Breast epithelium (tissue), 4 donors: Measurements from ENCODE around the gene NTMT2. TPM values are rescaled to one million over a fixed set of nuclear protein-coding genes. Genes with fewer than 3 reads are reported as not detected.
A peak's percentile ranks its signal among the peaks of the same experiment; 100 is the strongest.

ENCODE experiments used
- DNase-seq, 2 donors: peaks; one replicate each; pipeline ENCODE4 v3.0.0-alpha.2; 2019; ENCODE audit warnings: low spot score in 2 of 2
- H3K27ac ChIP-seq, 2 donors: fragments of 200-600 bp; sonication (generic) in 1 of 2; one replicate each; pipeline ENCODE4 v1.5.1; 2016 to 2019; ENCODE audit warnings: mild to moderate bottlenecking in 1 of 2
- H3K27me3 ChIP-seq, 2 donors: fragments of 200-600 bp; sonication (generic) in 1 of 2; one replicate each; pipeline versions ENCODE4 v1.5.1 to v1.6.0; 2017 to 2019; ENCODE audit warnings: control low read depth in 1 of 2, mild to moderate bottlenecking in 1 of 2
- H3K36me3 ChIP-seq: fragments of 200-600 bp; one replicate; pipeline ENCODE4 v1.5.1; 2019
- H3K4me1 ChIP-seq, 2 donors: fragments of 200-600 bp; sonication (generic); one replicate each; pipeline ENCODE4 v1.5.1; 2016 to 2019; ENCODE audit warnings: control low read depth in 1 of 2
- H3K4me3 ChIP-seq, 3 donors: fragments of 200-600 bp; sonication (generic); 1 replicate in 2 of 3; 2 replicates in 1 of 3; pipeline ENCODE4 v1.5.1; 2016 to 2019; ENCODE audit warnings: mild to moderate bottlenecking in 3 of 3, moderate library complexity in 2 of 3
- H3K9me3 ChIP-seq, 2 donors: fragments of 200-600 bp; sonication (generic) in 1 of 2; one replicate each; pipeline ENCODE4 v1.5.1; 2016 to 2019; ENCODE audit warnings: control low read depth in 1 of 2
- POLR2A ChIP-seq: fragments of 450-650 bp; IDR thresholded peaks from one replicate; pipeline ENCODE4 v1.6.1; 2016; ENCODE audit warnings: antibody characterized with exemption, mild to moderate bottlenecking, moderate library complexity
- POLR2AphosphoS5 ChIP-seq, 3 donors: sonication (generic); formaldehyde crosslinking; IDR thresholded peaks; one replicate each; pipeline ENCODE4 v1.6.1; 2017; ENCODE audit warnings: antibody characterized with exemption in 3 of 3
- intact Hi-C: fragments of 100-400 bp; cut with DNase I; formaldehyde crosslinking; loops from one replicate; pipeline ENCODE4 v1.15.1; 2023; ENCODE audit warnings: low total_unique reads
- total RNA-seq, 3 donors: library from RNA; depleted of rRNA; stranded (reverse); fragments of >200 nt; gene quantifications; one replicate each; pipeline ENCODE4 v1.1.0, GENCODE V29; 2016
- TF ChIP-seq, protein P1 (sequence below), 3 donors: fragments of 450-650 bp; IDR thresholded peaks; one replicate each; pipeline ENCODE4 v1.5.1; 2016 to 2017; ENCODE audit warnings: antibody characterized with exemption in 3 of 3, mild to moderate bottlenecking in 3 of 3, moderate library complexity in 3 of 3

The NTMT2 gene
- total RNA-seq, 3 donors from 2014 or later = not detected

DNA sequence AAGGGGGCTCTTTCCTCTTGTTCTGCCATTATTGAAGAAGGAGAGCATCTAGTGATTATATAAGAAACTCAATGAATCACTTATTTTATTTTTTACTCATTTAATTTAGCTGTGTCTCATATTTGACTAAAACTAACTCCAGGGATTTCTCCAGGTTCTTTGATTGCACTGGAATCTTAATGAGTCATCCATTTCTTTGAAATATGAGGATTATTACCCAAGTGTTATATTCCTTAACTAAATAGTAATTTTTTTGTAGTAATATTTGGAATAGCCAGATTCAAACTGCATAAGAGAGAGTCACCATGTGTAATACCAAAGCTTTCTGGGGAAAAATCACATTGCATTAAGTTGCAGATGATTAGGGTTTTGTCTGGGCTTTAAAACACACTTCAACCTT is 59.5 kb downstream of the NTMT2 start:
- DNase-seq = no peak
- H3K9me3 ChIP-seq = peaks cover 0 to 5% of the 10 kb centered on the region in 2 donors
- no peaks in the 10 kb centered on the region for H3K36me3 ChIP-seq
- H3K4me1 ChIP-seq = no peaks in the 10 kb centered on the region
- TF ChIP-seq POLR2A (no peak), POLR2AphosphoS5 (IDR thresholded peaks at IDR 0.05) (no peak)
- TF ChIP-seq, protein P1, sequence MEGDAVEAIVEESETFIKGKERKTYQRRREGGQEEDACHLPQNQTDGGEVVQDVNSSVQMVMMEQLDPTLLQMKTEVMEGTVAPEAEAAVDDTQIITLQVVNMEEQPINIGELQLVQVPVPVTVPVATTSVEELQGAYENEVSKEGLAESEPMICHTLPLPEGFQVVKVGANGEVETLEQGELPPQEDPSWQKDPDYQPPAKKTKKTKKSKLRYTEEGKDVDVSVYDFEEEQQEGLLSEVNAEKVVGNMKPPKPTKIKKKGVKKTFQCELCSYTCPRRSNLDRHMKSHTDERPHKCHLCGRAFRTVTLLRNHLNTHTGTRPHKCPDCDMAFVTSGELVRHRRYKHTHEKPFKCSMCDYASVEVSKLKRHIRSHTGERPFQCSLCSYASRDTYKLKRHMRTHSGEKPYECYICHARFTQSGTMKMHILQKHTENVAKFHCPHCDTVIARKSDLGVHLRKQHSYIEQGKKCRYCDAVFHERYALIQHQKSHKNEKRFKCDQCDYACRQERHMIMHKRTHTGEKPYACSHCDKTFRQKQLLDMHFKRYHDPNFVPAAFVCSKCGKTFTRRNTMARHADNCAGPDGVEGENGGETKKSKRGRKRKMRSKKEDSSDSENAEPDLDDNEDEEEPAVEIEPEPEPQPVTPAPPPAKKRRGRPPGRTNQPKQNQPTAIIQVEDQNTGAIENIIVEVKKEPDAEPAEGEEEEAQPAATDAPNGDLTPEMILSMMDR (IDR thresholded peaks at IDR 0.05) = no peak
- no peaks in the 10 kb centered on the region for H3K27me3 ChIP-seq
- no peak overlapping the region for H3K4me3 ChIP-seq
- H3K27ac ChIP-seq = no peak overlapping the region
- intact Hi-C loops = no loop called here

DNA sequence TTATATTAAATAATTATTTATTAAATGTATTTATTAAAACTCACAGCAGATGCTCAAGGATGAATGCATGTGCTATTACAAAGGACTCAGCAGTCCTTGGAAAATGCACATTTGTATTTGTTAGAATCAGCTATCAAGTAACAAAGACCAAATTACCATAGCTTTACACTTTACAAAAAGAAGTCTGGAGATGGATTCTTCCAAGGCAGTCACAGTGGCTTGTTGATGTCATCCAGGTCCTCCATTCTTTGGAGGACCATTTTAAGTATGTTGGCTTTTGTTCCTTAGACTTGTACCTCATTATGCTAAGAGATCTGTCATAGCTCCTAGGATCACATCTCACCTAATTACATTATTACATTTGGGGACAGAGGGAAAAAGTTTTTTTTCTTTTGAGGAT is 63.4 kb downstream of the NTMT2 start:
- TF ChIP-seq, protein P1 (IDR thresholded peaks at IDR 0.05) = no peak
- TF ChIP-seq POLR2A (no peak), POLR2AphosphoS5 (IDR thresholded peaks at IDR 0.05) (no peak)
- no peaks in the 10 kb centered on the region for H3K36me3 ChIP-seq
- peaks cover 0 to 5% of the 10 kb centered on the region in 2 donors for H3K9me3 ChIP-seq
- H3K27me3 ChIP-seq = no peaks in the 10 kb centered on the region
- intact Hi-C loops = no loop called here
- no peaks in the 10 kb centered on the region for H3K4me1 ChIP-seq
- no peak overlapping the region for H3K27ac ChIP-seq
- no peak overlapping the region for H3K4me3 ChIP-seq
- DNase-seq = no peak

DNA sequence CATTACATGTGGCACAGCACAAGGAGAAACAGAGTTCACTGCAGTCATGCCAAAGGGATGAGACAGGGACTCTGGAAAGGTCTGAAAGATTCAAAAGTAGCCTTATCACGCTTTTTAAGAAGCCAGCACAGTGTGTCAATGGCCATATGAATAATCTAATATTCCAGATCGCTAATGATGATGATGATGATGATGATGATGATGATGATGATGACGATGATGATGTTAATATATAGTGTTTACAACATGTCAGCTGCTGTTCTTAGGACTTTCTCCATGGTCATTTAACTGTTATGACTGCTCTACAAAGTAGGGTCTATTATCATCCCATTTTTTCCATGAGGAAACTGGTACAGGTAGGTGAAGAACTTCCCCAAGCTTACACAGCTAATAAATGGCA is 64.4 kb downstream of the NTMT2 start:
- intact Hi-C loops = no loop called here
- DNase-seq = no peak
- H3K36me3 ChIP-seq = no peaks in the 10 kb centered on the region
- TF ChIP-seq POLR2A = no peak
- no peak for TF ChIP-seq POLR2AphosphoS5 (IDR thresholded peaks at IDR 0.05)
- TF ChIP-seq, protein P1 (IDR thresholded peaks at IDR 0.05) = no peak
- no peak overlapping the region for H3K27ac ChIP-seq
- H3K4me1 ChIP-seq = peaks cover 0 to 4% of the 10 kb centered on the region in 2 donors
- peaks cover 0 to 5% of the 10 kb centered on the region in 2 donors for H3K9me3 ChIP-seq
- no peak overlapping the region for H3K4me3 ChIP-seq
- H3K27me3 ChIP-seq = no peaks in the 10 kb centered on the region

DNA sequence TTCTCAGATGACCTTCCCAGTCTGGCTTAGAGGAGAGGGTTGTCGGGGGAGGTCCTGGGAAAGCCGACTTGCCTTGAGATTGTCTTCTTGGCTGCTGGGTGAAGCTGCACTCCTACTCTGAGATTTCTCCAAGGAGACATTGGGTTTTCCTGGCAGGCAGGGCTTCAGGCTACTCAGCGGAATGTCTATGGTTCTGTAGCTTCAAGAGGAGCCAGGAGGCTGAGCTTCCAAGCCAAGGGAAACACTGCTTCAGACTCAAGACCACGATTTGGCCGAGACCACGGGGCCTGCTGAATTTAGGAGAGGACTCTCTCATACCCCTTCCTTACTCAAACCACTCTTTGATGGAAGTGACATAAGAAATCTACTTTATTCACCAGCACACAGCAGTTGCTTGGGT is 67.8 kb downstream of the NTMT2 start:
- H3K4me3 ChIP-seq = peak overlapping the region in 1 of 3 donors; percentile 39
- H3K27me3 ChIP-seq = no peaks in the 10 kb centered on the region
- H3K9me3 ChIP-seq = no peaks in the 10 kb centered on the region
- no peak for TF ChIP-seq POLR2AphosphoS5 (IDR thresholded peaks at IDR 0.05)
- TF ChIP-seq, protein P1 (IDR thresholded peaks at IDR 0.05) = no peak
- no peak for TF ChIP-seq POLR2A
- intact Hi-C loops = no loop called here
- H3K36me3 ChIP-seq = no peaks in the 10 kb centered on the region
- no peak for DNase-seq
- peaks cover 0 to 6% of the 10 kb centered on the region in 2 donors for H3K4me1 ChIP-seq
- H3K27ac ChIP-seq = peak overlapping the region; percentile 59 to 81

DNA sequence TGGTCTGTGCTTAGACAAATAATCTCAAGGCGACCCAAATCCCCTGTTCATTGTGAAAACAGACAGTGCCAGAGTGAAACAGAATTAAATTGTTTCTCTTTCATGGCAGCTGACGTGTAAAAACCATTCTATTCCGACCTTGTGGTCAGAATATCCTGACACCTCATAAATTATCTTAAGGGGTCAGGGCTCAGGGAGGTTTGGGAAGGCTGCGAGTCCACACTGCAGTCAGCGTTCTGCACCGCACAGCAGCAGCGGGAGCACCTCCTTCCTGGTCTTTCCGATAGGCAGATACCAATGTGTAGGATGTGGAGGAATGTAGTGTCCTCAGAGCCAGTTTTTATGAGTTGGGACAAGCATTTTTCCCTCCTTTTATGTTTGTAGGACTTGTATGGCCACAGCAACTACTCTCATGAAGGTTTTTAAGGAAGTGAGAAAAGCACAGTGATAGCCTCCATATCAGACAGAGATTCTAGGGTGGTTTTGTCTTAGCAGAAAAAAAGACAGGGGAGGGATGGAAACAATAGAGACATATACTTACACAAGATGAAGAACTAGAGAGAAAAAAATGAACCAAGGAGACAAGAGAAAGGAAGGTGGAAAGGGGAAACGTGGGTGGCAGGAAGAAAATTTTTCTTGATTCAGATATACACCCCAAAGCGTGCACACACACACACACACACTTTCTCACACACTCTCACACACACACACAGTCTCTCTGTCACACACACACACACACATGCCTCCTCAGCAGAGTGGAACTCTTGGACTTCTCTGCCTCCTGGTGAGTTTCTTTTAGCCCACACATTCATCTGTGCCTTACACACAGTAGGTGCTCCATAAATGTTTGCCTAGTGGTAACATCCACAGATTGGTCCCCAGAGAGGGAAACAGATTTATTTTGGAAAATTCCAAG is 68.6 kb downstream of the NTMT2 start:
- TF ChIP-seq POLR2A (no peak), POLR2AphosphoS5 (IDR thresholded peaks at IDR 0.05) (no peak)
- TF ChIP-seq, protein P1 (IDR thresholded peaks at IDR 0.05) = no peak
- no peak for DNase-seq
- intact Hi-C loops = no loop called here

More for the DNA sequence above, 68.6 kb downstream of the NTMT2 start:
- peak overlapping the region in 1 of 3 donors; percentile 39 for H3K4me3 ChIP-seq
- no peaks in the 10 kb centered on the region for H3K36me3 ChIP-seq
- peak overlapping the region; percentile 59 to 81 for H3K27ac ChIP-seq
- H3K27me3 ChIP-seq = no peaks in the 10 kb centered on the region
- H3K9me3 ChIP-seq = no peaks in the 10 kb centered on the region
- H3K4me1 ChIP-seq = peaks cover 0 to 6% of the 10 kb centered on the region in 2 donors
